Measurements from ENCODE around the gene VPS39.

VPS39 gene

GRCh38 chr15:42108806-42109205, 99.3 kb downstream of the VPS39 start:
- no peak overlapping the region for H3K4me3 ChIP-seq (ENCODE audit: low read length)
- TF ChIP-seq CTCF (IDR thresholded peaks at IDR 0.05; ENCODE audit: insufficient read depth, low read depth, low read length, missing control alignments) = no peak
- no peak for DNase-seq (ENCODE audit: low read depth)
